UCSD-AML1 (cell line): ENCODE results near the gene PLXNA4.

Experiments
- DNase-seq: peaks from one replicate; lab custom pipeline; 2025; ENCODE audit not compliant: unreplicated experiment; lab: John Stamatoyannopoulos, UW

Gene PLXNA4

GRCh38 chr7:132536654-132537395 lies 39.4 kb downstream of the PLXNA4 start:
- DNase-seq, result no peak

- DNase-seq, result no peak
Observed at GRCh38 chr7:132533916-132534315, 42.4 kb downstream of the PLXNA4 start.

DNA sequence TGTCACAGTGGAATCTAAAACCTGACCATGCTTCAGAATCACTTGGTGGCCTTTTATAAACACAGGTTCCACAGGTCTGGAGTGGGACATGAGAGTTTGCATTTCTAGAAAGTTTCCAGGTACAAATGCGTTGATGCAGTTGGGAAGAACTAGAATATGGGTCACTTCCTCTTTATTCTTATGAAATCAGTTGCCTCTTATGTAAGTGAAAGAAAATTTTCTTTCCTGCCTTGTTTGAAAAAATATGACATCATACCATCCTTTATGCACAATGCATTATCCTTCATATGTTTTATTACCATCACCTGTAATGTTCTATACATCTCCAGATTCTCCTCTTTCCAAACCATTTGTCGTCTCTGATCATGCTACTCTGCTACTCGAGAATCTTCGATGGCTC lies 44.0 kb downstream of the PLXNA4 start:
- no peak for DNase-seq

DNA sequence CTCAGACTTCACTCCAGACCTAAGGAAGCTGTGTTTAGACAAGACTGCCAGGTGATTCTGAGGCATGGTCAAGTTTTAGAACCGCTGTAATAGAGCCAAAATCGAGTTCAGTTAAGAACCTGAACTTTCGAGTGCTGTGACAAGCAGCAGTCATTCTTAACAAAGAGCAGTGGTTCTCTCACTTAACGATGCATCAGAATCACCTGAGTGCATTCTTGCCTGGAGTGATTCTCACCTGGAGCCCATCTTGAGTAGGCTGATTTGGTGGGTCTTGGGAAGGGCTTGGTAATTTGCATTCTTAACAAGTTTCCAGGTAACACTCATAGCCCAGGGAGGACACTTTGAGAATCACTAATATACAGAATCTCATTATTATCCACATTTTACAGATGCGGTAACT lies 44.7 kb downstream of the PLXNA4 start:
- DNase-seq, result no peak

GRCh38 chr7:132528695-132529094 lies 47.6 kb downstream of the PLXNA4 start:
- DNase-seq, result no peak

DNA sequence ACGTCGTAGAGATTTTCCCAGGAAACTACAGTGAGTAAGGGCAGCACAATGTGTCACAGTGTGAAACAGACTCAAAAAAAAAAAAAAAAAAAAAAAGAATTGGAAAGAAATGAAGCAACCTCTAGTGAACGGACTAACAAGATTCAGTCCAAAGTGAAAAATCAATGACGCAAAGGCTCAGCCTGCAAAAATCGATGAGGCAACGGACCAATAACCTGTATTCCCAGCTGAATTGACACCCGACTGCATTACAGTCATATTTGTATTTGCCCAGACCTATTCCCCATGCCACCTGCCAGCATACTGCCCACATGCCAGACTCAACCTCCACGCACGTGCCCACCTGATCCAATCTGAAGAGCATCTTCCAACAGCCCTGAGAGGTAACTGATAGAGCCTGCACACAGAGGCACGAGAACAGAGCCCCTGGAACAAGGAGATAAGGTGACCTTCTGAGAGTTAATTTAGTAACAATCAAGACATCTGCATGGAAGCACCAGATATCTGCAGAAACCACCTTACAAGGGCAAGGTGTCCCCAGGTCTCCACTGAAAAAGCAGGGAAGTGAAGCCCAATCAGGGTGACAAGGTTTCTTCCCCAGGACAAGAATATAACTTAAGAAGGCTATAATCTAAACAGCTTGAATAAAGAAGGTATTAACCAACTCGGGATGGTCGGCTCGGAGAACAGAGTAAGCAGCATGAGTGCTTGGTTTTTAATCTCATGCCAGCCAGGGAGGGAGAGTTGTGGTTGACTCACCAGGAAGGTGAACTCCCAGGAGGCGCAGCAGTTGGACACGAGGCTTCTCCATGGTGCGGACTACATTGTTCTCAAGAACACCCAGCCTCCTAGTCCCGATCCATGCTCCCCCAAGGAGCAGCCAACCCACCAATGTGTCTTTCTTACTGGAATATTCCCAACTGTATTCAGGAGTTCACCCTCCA lies 48.5 kb downstream of the PLXNA4 start:
- no peak for DNase-seq

DNA sequence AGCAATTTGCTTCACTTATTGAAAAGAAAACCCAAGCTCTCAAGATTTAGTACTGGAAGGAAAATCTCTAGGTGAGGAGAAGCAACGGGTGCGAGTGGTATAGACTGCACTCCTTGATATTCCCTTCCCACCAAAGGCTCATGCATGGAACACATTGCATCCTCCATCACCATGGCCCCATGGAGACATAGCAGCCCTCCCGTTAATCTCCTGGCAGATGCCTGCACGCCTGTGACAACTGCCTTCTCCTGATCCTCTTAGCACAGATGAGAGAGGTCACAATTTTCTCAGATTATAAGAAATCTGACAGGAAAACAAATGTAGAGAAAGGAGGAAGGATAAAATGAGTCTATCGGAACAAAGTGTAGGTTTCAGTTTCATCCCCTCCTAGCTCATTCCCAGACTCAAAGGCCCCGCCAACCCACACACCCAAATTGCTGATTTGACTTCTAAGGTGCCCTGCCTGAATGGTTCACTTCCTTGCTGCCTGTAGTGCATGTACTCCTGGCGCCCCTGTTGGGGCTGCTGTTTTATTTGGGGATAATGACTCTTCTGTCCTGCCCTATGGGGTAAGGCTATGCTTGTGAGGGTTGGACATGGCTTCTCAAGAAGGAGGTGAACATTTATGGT lies 50.0 kb downstream of the PLXNA4 start:
- DNase-seq, result no peak

GRCh38 chr7:132521423-132521822 lies 54.8 kb downstream of the PLXNA4 start:
- no peak for DNase-seq

- DNase-seq, result no peak
Observed at GRCh38 chr7:132520591-132521280, 55.5 kb downstream of the PLXNA4 start.

GRCh38 chr7:132519936-132520335 lies 56.3 kb downstream of the PLXNA4 start:
- DNase-seq, result no peak

DNA sequence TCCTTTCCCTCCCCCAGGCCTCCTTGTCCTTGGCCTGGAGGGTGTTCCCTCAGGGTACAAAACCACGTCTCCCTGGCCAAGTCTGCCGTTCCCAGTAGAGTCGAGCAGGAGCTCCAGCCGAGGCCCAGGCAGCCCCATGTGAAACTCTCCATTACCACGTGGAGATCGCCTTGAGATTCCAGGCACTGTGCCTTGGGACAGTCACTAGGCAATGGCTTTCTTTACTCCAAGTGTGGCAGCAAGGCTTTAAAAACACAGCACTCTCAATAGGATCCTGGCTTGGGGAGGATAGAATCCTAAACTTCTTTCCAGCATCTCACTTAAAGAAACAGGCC lies 57.5 kb downstream of the PLXNA4 start:
- no peak for DNase-seq

- no peak for DNase-seq
Observed at GRCh38 chr7:132518102-132518838, 58.0 kb downstream of the PLXNA4 start.

DNA sequence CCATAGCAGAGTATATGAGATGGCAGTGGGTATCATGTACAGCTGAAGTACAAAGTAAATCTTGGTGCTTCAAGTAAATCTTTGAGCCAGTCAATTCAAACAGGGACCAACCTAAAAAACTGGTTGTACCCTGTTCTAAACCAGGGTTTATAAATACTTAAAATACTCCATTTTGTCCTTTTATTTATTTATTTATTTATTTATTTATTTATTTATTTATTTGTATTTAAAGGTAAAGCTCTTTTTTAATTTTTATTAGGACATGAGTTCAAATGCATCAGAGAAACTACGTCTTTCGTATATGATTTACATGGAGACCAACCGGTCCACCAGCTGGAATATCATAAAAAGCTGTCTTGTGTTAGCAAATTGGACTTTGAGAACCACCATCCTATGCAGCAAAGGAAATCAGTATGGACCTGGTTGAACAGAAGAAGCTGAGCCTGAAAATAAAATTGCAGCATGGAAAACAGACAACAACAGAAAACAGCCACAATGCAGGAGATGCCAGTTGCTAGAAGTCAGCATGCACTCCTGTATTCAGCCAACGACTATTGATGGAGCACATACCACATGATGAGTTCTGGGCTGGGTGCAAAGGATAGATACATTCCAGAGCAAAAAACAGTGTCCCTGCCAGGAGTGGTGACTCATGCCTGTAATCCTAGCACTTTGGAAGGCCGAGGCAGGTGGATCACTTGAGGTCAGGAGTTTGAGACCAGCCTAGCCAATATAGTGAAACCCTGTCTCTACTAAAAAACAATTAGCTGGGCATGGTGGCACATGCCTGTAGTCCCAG lies 60.0 kb downstream of the PLXNA4 start:
- no peak for DNase-seq

DNA sequence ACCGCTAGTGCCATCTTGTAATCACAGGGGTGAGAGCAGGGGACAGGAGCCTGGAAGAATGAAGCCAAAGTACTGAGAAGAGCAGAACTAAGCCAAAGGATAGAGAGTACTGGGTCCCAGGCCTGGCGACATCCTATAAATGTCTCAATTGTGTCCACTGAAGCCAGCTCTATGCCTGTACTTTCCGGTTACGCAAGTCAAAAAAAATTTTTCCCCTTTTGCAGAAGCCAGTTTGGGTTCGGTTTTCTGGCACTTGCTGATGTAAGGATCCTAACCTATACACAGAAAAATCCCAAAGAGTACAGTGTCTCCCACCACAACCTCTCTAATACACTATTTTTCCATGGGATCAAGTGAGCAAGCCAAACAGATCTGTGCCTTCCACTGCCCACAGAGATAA lies 61.1 kb downstream of the PLXNA4 start:
- no peak for DNase-seq

- no peak for DNase-seq
Observed at GRCh38 chr7:132514430-132514829, 61.8 kb downstream of the PLXNA4 start.

GRCh38 chr7:132511921-132512320 lies 64.3 kb downstream of the PLXNA4 start:
- no peak for DNase-seq

DNA sequence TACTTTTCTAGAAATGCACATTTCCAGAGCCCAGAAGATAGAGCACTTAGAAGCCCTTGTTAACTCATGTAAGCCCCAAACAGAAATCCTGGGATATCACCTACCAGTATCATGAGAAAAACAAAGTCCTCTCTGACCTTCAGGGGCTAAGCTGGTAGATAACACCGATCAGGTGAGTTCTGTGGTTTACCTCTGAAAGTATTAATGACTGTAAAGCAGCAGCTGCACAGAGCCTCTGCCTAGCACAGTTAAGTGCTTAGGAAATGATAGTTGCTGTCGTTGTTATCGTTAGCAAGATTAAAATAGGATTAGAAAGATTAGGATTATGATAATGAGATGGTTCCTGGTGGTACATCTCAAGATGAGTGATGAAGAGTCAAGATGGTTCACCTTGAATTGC lies 64.9 kb downstream of the PLXNA4 start:
- DNase-seq, result no peak

- DNase-seq, result no peak
Observed at GRCh38 chr7:132509643-132510042, 66.6 kb downstream of the PLXNA4 start.

DNA sequence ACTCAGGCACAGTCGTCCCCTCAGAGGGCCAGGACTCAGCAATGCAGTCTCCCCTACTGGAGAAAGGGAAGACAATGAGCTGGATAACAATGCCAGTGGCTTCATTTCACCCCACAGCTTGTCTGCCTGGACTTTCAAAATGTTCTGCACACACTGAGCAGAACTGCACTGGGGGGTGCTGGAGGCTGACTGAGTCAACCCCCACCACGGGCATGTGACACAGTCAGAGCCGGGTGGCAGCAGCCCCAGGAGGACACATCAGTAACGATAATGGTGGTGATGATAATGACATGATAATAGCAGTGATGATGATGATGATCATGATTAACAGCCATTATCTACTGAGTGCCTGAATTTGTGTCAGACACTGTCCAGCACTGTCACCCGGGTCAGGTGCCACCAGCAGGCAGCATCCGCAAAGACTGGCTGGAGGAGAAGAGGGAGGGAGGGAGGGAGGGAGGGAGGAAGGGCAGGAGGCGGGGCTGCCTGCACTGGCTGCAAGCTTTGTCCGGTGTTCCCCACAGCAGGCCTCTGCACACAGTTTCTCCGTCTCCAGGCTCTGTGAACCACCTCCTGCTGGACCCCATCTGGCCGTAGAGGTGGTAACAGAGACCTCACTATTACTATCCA lies 67.4 kb downstream of the PLXNA4 start:
- DNase-seq, result no peak
